ENCODE data around the gene MTFP1.

MTFP1 gene

GRCh38 chr22:30413745-30414524 lies 11.6 kb upstream of the MTFP1 start:
- peaks cover 21% of the 10 kb centered on the region for H3K4me1 Mint-ChIP-seq (ENCODE audit: low read depth)
- H3K27ac Mint-ChIP-seq: peak overlapping the region; percentile 55
- H3K9me3 Mint-ChIP-seq: no peaks in the 10 kb centered on the region
- no peaks in the 10 kb centered on the region for H3K27me3 Mint-ChIP-seq (ENCODE audit: low read depth)
- peaks cover 47% of the 10 kb centered on the region for H3K36me3 Mint-ChIP-seq (ENCODE audit: low read depth)
- H3K4me3 Mint-ChIP-seq: no peak overlapping the region

GRCh38 chr22:30414525-30415047 lies 11.0 kb upstream of the MTFP1 start:
- Mint-ChIP-seq H3K4me3 (no peak overlapping the region), H3K27ac (peak overlapping the region; percentile 24), H3K27me3 (ENCODE audit: low read depth) (no peaks in the 10 kb centered on the region), H3K36me3 (ENCODE audit: low read depth) (peaks cover 43% of the 10 kb centered on the region), H3K4me1 (ENCODE audit: low read depth) (peaks cover 18% of the 10 kb centered on the region), H3K9me3 (no peaks in the 10 kb centered on the region)

GRCh38 chr22:30416403-30416802 lies 9.2 kb upstream of the MTFP1 start:
- Mint-ChIP-seq H3K4me3 (no peak overlapping the region), H3K9me3 (no peaks in the 10 kb centered on the region), H3K4me1 (ENCODE audit: low read depth) (peaks cover 28% of the 10 kb centered on the region), H3K36me3 (ENCODE audit: low read depth) (peaks cover 40% of the 10 kb centered on the region), H3K27ac (no peak overlapping the region), H3K27me3 (ENCODE audit: low read depth) (no peaks in the 10 kb centered on the region)

- H3K4me1 Mint-ChIP-seq (ENCODE audit: low read depth): peaks cover 32% of the 10 kb centered on the region
- H3K36me3 Mint-ChIP-seq (ENCODE audit: low read depth): peaks cover 42% of the 10 kb centered on the region
- H3K9me3 Mint-ChIP-seq: no peaks in the 10 kb centered on the region
- H3K4me3 Mint-ChIP-seq: no peak overlapping the region
- no peak overlapping the region for H3K27ac Mint-ChIP-seq
- no peaks in the 10 kb centered on the region for H3K27me3 Mint-ChIP-seq (ENCODE audit: low read depth)
Observed at GRCh38 chr22:30416837-30417236, 8.7 kb upstream of the MTFP1 start.

- H3K4me3 Mint-ChIP-seq: no peak overlapping the region
- no peaks in the 10 kb centered on the region for H3K27me3 Mint-ChIP-seq (ENCODE audit: low read depth)
- peak overlapping the region; percentile 10 for H3K27ac Mint-ChIP-seq
- H3K9me3 Mint-ChIP-seq: no peaks in the 10 kb centered on the region
- H3K36me3 Mint-ChIP-seq (ENCODE audit: low read depth): peaks cover 37% of the 10 kb centered on the region
- H3K4me1 Mint-ChIP-seq (ENCODE audit: low read depth): peaks cover 39% of the 10 kb centered on the region
Observed at GRCh38 chr22:30420347-30421125, 5.0 kb upstream of the MTFP1 start.

GRCh38 chr22:30421695-30422480 lies 3.7 kb upstream of the MTFP1 start:
- H3K27me3 Mint-ChIP-seq (ENCODE audit: low read depth): no peaks in the 10 kb centered on the region
- H3K4me3 Mint-ChIP-seq: peak overlapping the region; percentile 94
- peaks cover 27% of the 10 kb centered on the region for H3K36me3 Mint-ChIP-seq (ENCODE audit: low read depth)
- no peaks in the 10 kb centered on the region for H3K9me3 Mint-ChIP-seq
- peaks cover 48% of the 10 kb centered on the region for H3K4me1 Mint-ChIP-seq (ENCODE audit: low read depth)
- H3K27ac Mint-ChIP-seq: peak overlapping the region; percentile 95

GRCh38 chr22:30422481-30423300 lies 2.9 kb upstream of the MTFP1 start:
- Mint-ChIP-seq H3K27me3 (ENCODE audit: low read depth) (no peaks in the 10 kb centered on the region), H3K36me3 (ENCODE audit: low read depth) (peaks cover 27% of the 10 kb centered on the region), H3K4me3 (peak overlapping the region; percentile 94), H3K9me3 (no peaks in the 10 kb centered on the region), H3K27ac (peak overlapping the region; percentile 95), H3K4me1 (ENCODE audit: low read depth) (peaks cover 52% of the 10 kb centered on the region)

GRCh38 chr22:30423301-30423958 lies 2.1 kb upstream of the MTFP1 start:
- peaks cover 52% of the 10 kb centered on the region for H3K4me1 Mint-ChIP-seq (ENCODE audit: low read depth)

GRCh38 chr22:30423959-30424533 lies 1.5 kb upstream of the MTFP1 start:
- H3K36me3 Mint-ChIP-seq (ENCODE audit: low read depth): peaks cover 21% of the 10 kb centered on the region
- H3K27me3 Mint-ChIP-seq (ENCODE audit: low read depth): no peaks in the 10 kb centered on the region
- peak overlapping the region; percentile 94 for H3K4me3 Mint-ChIP-seq
- peaks cover 52% of the 10 kb centered on the region for H3K4me1 Mint-ChIP-seq (ENCODE audit: low read depth)
- H3K9me3 Mint-ChIP-seq: no peaks in the 10 kb centered on the region
- H3K27ac Mint-ChIP-seq: peak overlapping the region; percentile 95

More at GRCh38 chr22:30423301-30423958, 2.1 kb upstream of the MTFP1 start:
- peaks cover 24% of the 10 kb centered on the region for H3K36me3 Mint-ChIP-seq (ENCODE audit: low read depth)
- H3K27ac Mint-ChIP-seq: peak overlapping the region; percentile 95
- H3K9me3 Mint-ChIP-seq: no peaks in the 10 kb centered on the region
- no peaks in the 10 kb centered on the region for H3K27me3 Mint-ChIP-seq (ENCODE audit: low read depth)
- H3K4me3 Mint-ChIP-seq: peak overlapping the region; percentile 94

GRCh38 chr22:30424534-30425326 lies 838 bp upstream of the MTFP1 start:
- peaks cover 21% of the 10 kb centered on the region for H3K36me3 Mint-ChIP-seq (ENCODE audit: low read depth)
- peaks cover 50% of the 10 kb centered on the region for H3K4me1 Mint-ChIP-seq (ENCODE audit: low read depth)
- H3K27me3 Mint-ChIP-seq (ENCODE audit: low read depth): no peaks in the 10 kb centered on the region
- peak overlapping the region; percentile 95 for H3K27ac Mint-ChIP-seq
- H3K4me3 Mint-ChIP-seq: peak overlapping the region; percentile 94
- no peaks in the 10 kb centered on the region for H3K9me3 Mint-ChIP-seq

- Mint-ChIP-seq H3K4me3 (peak overlapping the region; percentile 90), H3K27me3 (ENCODE audit: low read depth) (no peaks in the 10 kb centered on the region), H3K36me3 (ENCODE audit: low read depth) (peaks cover 24% of the 10 kb centered on the region), H3K4me1 (ENCODE audit: low read depth) (peaks cover 49% of the 10 kb centered on the region), H3K27ac (peak overlapping the region; percentile 92), H3K9me3 (no peaks in the 10 kb centered on the region)
Observed at GRCh38 chr22:30425327-30425615, 297 bp upstream of the MTFP1 start.

GRCh38 chr22:30426388-30427353 lies 1.1 kb downstream of the MTFP1 start:
- Mint-ChIP-seq H3K4me3 (peak overlapping the region; percentile 90), H3K36me3 (ENCODE audit: low read depth) (peaks cover 17% of the 10 kb centered on the region), H3K4me1 (ENCODE audit: low read depth) (peaks cover 38% of the 10 kb centered on the region), H3K27me3 (ENCODE audit: low read depth) (no peaks in the 10 kb centered on the region), H3K27ac (peak overlapping the region; percentile 92), H3K9me3 (no peaks in the 10 kb centered on the region)
